Uterus (tissue), 4 donors: ENCODE results near the gene CENPX. TPM values are rescaled to one million over a fixed set of nuclear protein-coding genes. Genes with fewer than 3 reads are reported as not detected.

Source experiments
- DNase-seq, 2 donors: peaks; one replicate each; pipeline ENCODE4 v3.0.0-alpha.2; 2019 to 2020
- H3K27ac ChIP-seq, 2 donors: fragments of 200-600 bp; sonication (generic); 1 replicate in 1 of 2; 2 replicates in 1 of 2; pipeline ENCODE4 v1.5.1; 2016 to 2018
- H3K27me3 ChIP-seq, 2 donors: fragments of 200-600 bp; sonication (generic); one replicate each; pipeline ENCODE4 v1.5.1; 2018 to 2019; ENCODE audit warnings: control low read depth in 1 of 2
- H3K36me3 ChIP-seq, 2 donors: fragments of 200-600 bp; sonication (generic); one replicate each; pipeline ENCODE4 v1.5.1; 2019; ENCODE audit warnings: control low read depth in 1 of 2
- H3K4me1 ChIP-seq, 2 donors: fragments of 200-600 bp; sonication (generic); one replicate each; pipeline ENCODE4 v1.5.1; 2018 to 2019; ENCODE audit warnings: control low read depth in 1 of 2
- H3K4me3 ChIP-seq, 2 donors: fragments of 200-600 bp; sonication (generic); 1 replicate in 1 of 2; 2 replicates in 1 of 2; pipeline ENCODE4 v1.5.1; 2018 to 2019; ENCODE audit warnings: mild to moderate bottlenecking in 1 of 2
- H3K9me3 ChIP-seq, 2 donors: fragments of 200-600 bp; sonication (generic); one replicate each; pipeline ENCODE4 v1.5.1; 2019; ENCODE audit warnings: control low read depth in 1 of 2
- CTCF ChIP-seq, 4 experiments: fragments of 200-600 bp in 2 of 4; fragments of 450-650 bp in 2 of 4; sonication (generic) in 2 of 4; IDR thresholded peaks; one replicate each; pipeline ENCODE4 v1.5.1; 2016 to 2019; ENCODE audit warnings: antibody characterized with exemption in 4 of 4, mild to moderate bottlenecking in 2 of 4, moderate library complexity in 1 of 4
- POLR2A ChIP-seq, 2 donors: fragments of 450-650 bp; IDR thresholded peaks; one replicate each; pipeline ENCODE4 v1.6.1; 2016; ENCODE audit warnings: antibody characterized with exemption in 2 of 2, mild to moderate bottlenecking in 1 of 2, moderate library complexity in 1 of 2
- intact Hi-C: fragments of 100-400 bp; cut with DNase I; formaldehyde crosslinking; loops from one replicate; pipeline ENCODE4 v1.15.1; 2023; ENCODE audit warnings: low total_unique reads
- total RNA-seq, 4 donors: library from RNA; depleted of rRNA in 3 of 4; stranded (reverse); fragments of >200 nt in 3 of 4; gene quantifications; one replicate each; pipeline versions ENCODE4 v1.1.0 to v1.2.4, GENCODE V29; 2014 to 2023
- donor health status: DM: yes; HTN: yes; CAD: no.

The CENPX gene
- total RNA-seq, 4 donors from 2014 or later: 26.7 to 212 (median 49.8) TPM

- no peaks in the 10 kb centered on the region for H3K27me3 ChIP-seq
- H3K4me1 ChIP-seq: peaks cover 8 to 15% of the 10 kb centered on the region in 2 donors
- no peak overlapping the region for H3K27ac ChIP-seq
- no peaks in the 10 kb centered on the region for H3K9me3 ChIP-seq
- H3K4me3 ChIP-seq: no peak overlapping the region
- no peak for DNase-seq
- intact Hi-C loops: no loop called here
- TF ChIP-seq CTCF (IDR thresholded peaks at IDR 0.05) (no peak), POLR2A (IDR thresholded peaks at IDR 0.05) (no peak)
- H3K36me3 ChIP-seq: no peaks in the 10 kb centered on the region
Observed at GRCh38 chr17:82001571-82002056, 21.1 kb downstream of the CENPX start.

- no peak overlapping the region for H3K4me3 ChIP-seq
- TF ChIP-seq POLR2A (IDR thresholded peaks at IDR 0.05) (no peak), CTCF (IDR thresholded peaks at IDR 0.05) (no peak)
- H3K27ac ChIP-seq: no peak overlapping the region
- H3K4me1 ChIP-seq: peaks cover 8 to 15% of the 10 kb centered on the region in 2 donors
- H3K27me3 ChIP-seq: no peaks in the 10 kb centered on the region
- no peaks in the 10 kb centered on the region for H3K9me3 ChIP-seq
- no peak for DNase-seq
- intact Hi-C loops: no loop called here
- no peaks in the 10 kb centered on the region for H3K36me3 ChIP-seq
Observed at GRCh38 chr17:82000803-82001570, 21.7 kb downstream of the CENPX start.

- Histone ChIP-seq H3K4me3 (no peak overlapping the region), H3K27me3 (no peaks in the 10 kb centered on the region), H3K4me1 (peaks cover 8 to 15% of the 10 kb centered on the region in 2 donors), H3K27ac (no peak overlapping the region), H3K9me3 (no peaks in the 10 kb centered on the region), H3K36me3 (no peaks in the 10 kb centered on the region)
- no peak for TF ChIP-seq CTCF (IDR thresholded peaks at IDR 0.05)
- TF ChIP-seq POLR2A (IDR thresholded peaks at IDR 0.05): no peak
- DNase-seq: no peak
- intact Hi-C loops: no loop called here
Observed at GRCh38 chr17:81999976-82000802, 22.5 kb downstream of the CENPX start.

- Histone ChIP-seq H3K27ac (no peak overlapping the region), H3K9me3 (no peaks in the 10 kb centered on the region), H3K36me3 (no peaks in the 10 kb centered on the region), H3K27me3 (no peaks in the 10 kb centered on the region), H3K4me3 (no peak overlapping the region), H3K4me1 (peaks cover 8 to 11% of the 10 kb centered on the region in 2 donors)
- TF ChIP-seq CTCF (IDR thresholded peaks at IDR 0.05) (no peak), POLR2A (IDR thresholded peaks at IDR 0.05) (no peak)
- DNase-seq: no peak
- intact Hi-C loops: no loop called here
Observed at GRCh38 chr17:81999587-81999975, 23.1 kb downstream of the CENPX start.
